Neural cell (in vitro differentiated cells): ENCODE measurements around the gene FAM135A. TPM values are rescaled to one million over a fixed set of nuclear protein-coding genes. Genes with fewer than 3 reads are reported as not detected.
"Not testable (repeated sequence)": the region's sequence is repeated elsewhere in the genome, so short reads cannot be mapped to it uniquely, and the experiment has no call there.

Experiments
- H2AFZ ChIP-seq: fragments of 200-600, 300-800 bp; sonication (generic), shearing (Covaris generic); 2 replicates; pipeline ENCODE4 v1.6.0; 2014; ENCODE audit warnings: low read depth, mild to moderate bottlenecking, antibody characterized with exemption, low read length, moderate library complexity
- H3F3A ChIP-seq: fragments of 200-600 bp; shearing (Covaris generic); 2 replicates; pipeline ENCODE4 v1.6.1; 2016; ENCODE audit warnings: mild to moderate bottlenecking, moderate library complexity, mixed read lengths, antibody characterized with exemption, low read length; ENCODE audit not compliant: insufficient read depth, poor library complexity, severe bottlenecking
- H3K27ac ChIP-seq: fragments of 200-600, 300-800 bp; sonication (generic), shearing (Covaris generic); 2 replicates; pipeline ENCODE4 v1.5.1; 2014; ENCODE audit warnings: mild to moderate bottlenecking, low read length, moderate library complexity
- H3K27me3 ChIP-seq: fragments of 300-800, 200-600 bp; sonication (generic), shearing (Covaris generic); 2 replicates; pipeline ENCODE4 v1.6.0; 2014; ENCODE audit warnings: mild to moderate bottlenecking, low read depth, low read length, moderate library complexity; ENCODE audit not compliant: insufficient read depth
- H3K36me3 ChIP-seq: fragments of 300-800, 200-600 bp; sonication (generic), shearing (Covaris generic); 2 replicates; pipeline ENCODE4 v1.5.1; 2014; ENCODE audit warnings: mild to moderate bottlenecking, antibody characterized with exemption, low read length, moderate library complexity; ENCODE audit not compliant: insufficient read depth
- H3K4me2 ChIP-seq: fragments of 300-800, 200-600 bp; sonication (generic), shearing (Covaris generic); 2 replicates; pipeline ENCODE4 v1.6.0; 2014; ENCODE audit warnings: mild to moderate bottlenecking, low read length
- H3K4me3 ChIP-seq: fragments of 300-800, 200-600 bp; sonication (generic), shearing (Covaris generic); 2 replicates; pipeline ENCODE4 v1.5.1; 2014; ENCODE audit warnings: mild to moderate bottlenecking, low read length, moderate library complexity
- H3K79me2 ChIP-seq: fragments of 200-600 bp; shearing (Covaris generic); replicated peaks from 2 replicates; pipeline ENCODE4 v1.6.0; 2014; ENCODE audit warnings: mild to moderate bottlenecking, low read length, moderate library complexity; ENCODE audit not compliant: insufficient read depth
- H3K9ac ChIP-seq: fragments of 300-800, 200-600 bp; sonication (generic), shearing (Covaris generic); 2 replicates; pipeline ENCODE4 v1.6.1; 2016; ENCODE audit warnings: mild to moderate bottlenecking, low read length, mixed read lengths
- H3K9me2 ChIP-seq: fragments of 200-600 bp; shearing (Covaris generic); 2 replicates; pipeline ENCODE4 v1.6.1; 2016; ENCODE audit warnings: mild to moderate bottlenecking, low read length, mixed read lengths; ENCODE audit not compliant: insufficient read depth
- H3K9me3 ChIP-seq: fragments of 200-600, 300-800 bp; sonication (generic), shearing (Covaris generic); 2 replicates; pipeline ENCODE4 v1.6.1; 2016; ENCODE audit warnings: mild to moderate bottlenecking, mixed run types, low read length, moderate library complexity, mixed read lengths
- H4K20me1 ChIP-seq: fragments of 200-600 bp; shearing (Covaris generic); 2 replicates; pipeline ENCODE4 v1.6.1; 2016; ENCODE audit warnings: mild to moderate bottlenecking, mixed run types; ENCODE audit not compliant: insufficient read depth
- polyA plus RNA-seq: library from polyadenylated mRNA; depleted of rRNA; stranded (reverse); fragments of >200 nt; gene quantifications from 2 replicates; pipeline ENCODE4 v1.2.3, GENCODE V29; 2014
- small RNA-seq, 3 experiments: library from RNA; depleted of rRNA; stranded (forward); fragments of <200 nt; gene quantifications; one replicate each; pipeline ENCODE3, GENCODE V24; 2012

FAM135A gene
- polyA plus RNA-seq, 1 donor from 2014 or later, result 31.4 TPM

DNA sequence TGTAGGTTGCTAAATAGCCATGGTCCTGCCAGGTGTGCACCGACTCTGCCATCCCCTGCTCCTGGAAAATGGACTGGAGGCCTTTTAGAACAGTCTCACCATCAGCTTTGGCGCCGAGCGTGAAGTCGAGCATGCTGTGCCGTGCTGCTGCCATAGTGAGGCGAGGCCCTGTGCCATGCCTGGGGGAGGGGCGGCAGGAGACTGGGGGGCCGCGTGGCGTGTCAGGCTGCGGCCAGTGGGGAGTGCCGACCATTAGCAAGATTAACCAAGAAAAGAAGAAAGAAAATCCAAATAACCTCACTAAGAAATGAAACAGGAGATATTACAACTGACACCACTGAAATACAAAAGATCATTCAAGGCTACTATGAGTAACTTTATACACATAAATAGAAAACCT is 195.9 kb downstream of the FAM135A start:
- H2AFZ ChIP-seq, H3K9me2 ChIP-seq, H3K9ac ChIP-seq, H3F3A ChIP-seq, H3K36me3 ChIP-seq, H3K4me2 ChIP-seq, H3K79me2 ChIP-seq, H3K4me3 ChIP-seq, H3K9me3 ChIP-seq, H3K27ac ChIP-seq, H4K20me1 ChIP-seq, H3K27me3 ChIP-seq: not testable (repeated sequence)

Small RNA genes within 50 kb of the gene (small RNA-seq; reads per million reads assigned to genes)
- 0 reads per million in 3 experiments for gene RNU7-48P

Other genes starting within 250 kb of the FAM135A start
- gene COL9A1, start 110.4 kb upstream of the FAM135A start, polyA plus RNA-seq, result 1.0 and 1.8 TPM in 2 replicates
- 28.2 and 50.2 TPM in 2 replicates for gene SDHAF4, start 153.4 kb downstream of the FAM135A start, polyA plus RNA-seq